ACC112 (cell line): ENCODE results near the gene HLA-C.
A peak's percentile ranks its signal among the peaks of the same experiment; 100 is the strongest.
"Not testable (repeated sequence)": the region's sequence is repeated elsewhere in the genome, so short reads cannot be mapped to it uniquely, and the experiment has no call there.

Experiments used
- H2AFZ ChIP-seq: fragments of 200-600 bp; sonication (generic); one replicate; pipeline ENCODE4 v1.6.0; 2017; ENCODE audit warnings: antibody characterized with exemption, low read length; ENCODE audit not compliant: unreplicated experiment
- H3K27ac ChIP-seq: fragments of 200-600 bp; sonication (generic); 2 replicates; pipeline ENCODE4 v1.5.1; 2014; ENCODE audit warnings: low read depth, mild to moderate bottlenecking, antibody characterized with exemption, low read length, moderate library complexity
- H3K27me3 ChIP-seq: fragments of 200-600 bp; sonication (generic); 2 replicates; pipeline ENCODE4 v1.6.1; 2014; ENCODE audit warnings: mild to moderate bottlenecking, antibody characterized with exemption, low read length, moderate library complexity, mixed read lengths; ENCODE audit not compliant: insufficient read depth
- H3K36me3 ChIP-seq: fragments of 200-600 bp; sonication (generic); 2 replicates; pipeline ENCODE4 v1.6.1; 2016; ENCODE audit warnings: mild to moderate bottlenecking, antibody characterized with exemption, low read length, moderate library complexity, mixed read lengths; ENCODE audit not compliant: insufficient read depth
- H3K4me1 ChIP-seq: fragments of 200-600 bp; sonication (generic); one replicate; pipeline ENCODE4 v1.6.1; 2016; ENCODE audit warnings: low read length, mixed read lengths; ENCODE audit not compliant: insufficient read depth, unreplicated experiment, control insufficient read depth
- H3K4me3 ChIP-seq: fragments of 200-600 bp; sonication (generic); 2 replicates; pipeline ENCODE4 v1.5.1; 2014; ENCODE audit warnings: mild to moderate bottlenecking, low read depth, low read length
- H3K79me2 ChIP-seq: fragments of 200-600 bp; sonication (generic); one replicate; pipeline ENCODE4 v1.6.0; 2016; ENCODE audit warnings: low read length; ENCODE audit not compliant: control insufficient read depth, unreplicated experiment, insufficient read depth

The HLA-C gene

GRCh38 chr6:31299947-31300346 is 28.1 kb upstream of the HLA-C start:
- H3K79me2 ChIP-seq, result no peaks in the 10 kb centered on the region
- H3K27me3 ChIP-seq, result peaks cover 88% of the 10 kb centered on the region
- H3K27ac ChIP-seq, result no peak overlapping the region
- no peaks in the 10 kb centered on the region for H3K4me1 ChIP-seq
- no peak overlapping the region for H2AFZ ChIP-seq
- no peak overlapping the region for H3K4me3 ChIP-seq
- no peaks in the 10 kb centered on the region for H3K36me3 ChIP-seq

DNA sequence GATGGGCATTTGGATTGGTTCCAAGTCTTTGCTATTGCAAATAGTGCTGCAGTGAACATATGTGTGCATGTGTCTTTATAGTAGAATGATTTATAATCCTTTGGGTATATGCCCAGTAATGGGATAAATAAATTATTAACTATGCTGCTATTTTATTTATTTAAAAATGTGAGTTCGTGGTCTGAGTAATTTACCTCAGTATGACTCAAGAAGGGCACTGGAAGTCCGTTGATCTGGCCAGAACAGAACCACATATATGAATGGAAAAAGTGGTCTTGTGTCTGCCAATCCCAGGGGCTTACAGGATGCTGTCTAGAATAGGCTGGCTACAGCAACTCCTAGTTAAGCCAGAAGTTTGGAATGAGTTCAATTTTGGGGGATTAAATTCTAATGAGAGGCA is 27.6 kb upstream of the HLA-C start:
- H3K27ac ChIP-seq, result no peak overlapping the region
- H2AFZ ChIP-seq, result no peak overlapping the region
- H3K79me2 ChIP-seq, result no peaks in the 10 kb centered on the region
- no peaks in the 10 kb centered on the region for H3K36me3 ChIP-seq
- peaks cover 88% of the 10 kb centered on the region for H3K27me3 ChIP-seq
- H3K4me3 ChIP-seq, result no peak overlapping the region
- no peaks in the 10 kb centered on the region for H3K4me1 ChIP-seq

- Histone ChIP-seq H3K36me3 (no peaks in the 10 kb centered on the region), H3K79me2 (no peaks in the 10 kb centered on the region), H3K27ac (no peak overlapping the region), H3K27me3 (peaks cover 95% of the 10 kb centered on the region), H3K4me1 (no peaks in the 10 kb centered on the region), H2AFZ (no peak overlapping the region), H3K4me3 (no peak overlapping the region)
Observed at GRCh38 chr6:31294056-31294455, 22.2 kb upstream of the HLA-C start.

GRCh38 chr6:31293343-31293742 is 21.5 kb upstream of the HLA-C start:
- Histone ChIP-seq H3K27me3 (peaks cover 98% of the 10 kb centered on the region), H3K36me3 (no peaks in the 10 kb centered on the region), H3K79me2 (no peaks in the 10 kb centered on the region), H3K4me3 (no peak overlapping the region), H3K27ac (no peak overlapping the region), H3K4me1 (no peaks in the 10 kb centered on the region), H2AFZ (no peak overlapping the region)

DNA sequence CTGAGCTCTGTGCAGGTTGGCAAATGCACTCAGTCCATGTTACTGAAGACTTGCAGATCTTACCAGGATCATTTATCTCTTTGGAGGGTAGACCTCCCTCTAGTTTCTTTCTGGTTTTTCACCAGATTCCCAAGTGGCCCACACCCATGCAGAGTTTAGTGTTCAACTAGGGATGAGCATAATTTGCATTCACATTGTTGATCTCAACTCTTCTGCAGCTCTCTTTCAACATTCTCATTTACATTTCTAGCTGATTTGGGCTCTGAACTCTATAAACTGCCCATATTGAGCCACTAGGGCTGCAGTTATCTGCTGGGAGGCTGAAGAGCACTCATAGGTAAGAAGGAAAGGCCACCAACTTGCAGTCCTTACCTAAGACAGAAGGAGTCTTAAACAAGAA is 17.9 kb upstream of the HLA-C start:
- H3K27me3 ChIP-seq, result peaks cover 87% of the 10 kb centered on the region
- H3K4me3 ChIP-seq, result no peak overlapping the region
- H3K36me3 ChIP-seq, result no peaks in the 10 kb centered on the region
- no peaks in the 10 kb centered on the region for H3K79me2 ChIP-seq
- H2AFZ ChIP-seq, result no peak overlapping the region
- no peak overlapping the region for H3K27ac ChIP-seq
- H3K4me1 ChIP-seq, result no peaks in the 10 kb centered on the region

- Histone ChIP-seq H2AFZ (no peak overlapping the region), H3K27ac (no peak overlapping the region), H3K4me1 (no peaks in the 10 kb centered on the region), H3K4me3 (no peak overlapping the region), H3K79me2 (no peaks in the 10 kb centered on the region), H3K36me3 (no peaks in the 10 kb centered on the region), H3K27me3 (peaks cover 85% of the 10 kb centered on the region)
Observed at GRCh38 chr6:31287619-31288018, 15.7 kb upstream of the HLA-C start.

GRCh38 chr6:31285982-31286381 is 14.1 kb upstream of the HLA-C start:
- H3K27ac ChIP-seq, result no peak overlapping the region
- no peaks in the 10 kb centered on the region for H3K79me2 ChIP-seq
- no peaks in the 10 kb centered on the region for H3K36me3 ChIP-seq
- no peak overlapping the region for H2AFZ ChIP-seq
- peaks cover 82% of the 10 kb centered on the region for H3K27me3 ChIP-seq
- H3K4me1 ChIP-seq, result no peaks in the 10 kb centered on the region
- H3K4me3 ChIP-seq, result no peak overlapping the region

- H3K4me1 ChIP-seq, result no peaks in the 10 kb centered on the region
- no peaks in the 10 kb centered on the region for H3K79me2 ChIP-seq
- no peak overlapping the region for H2AFZ ChIP-seq
- no peak overlapping the region for H3K4me3 ChIP-seq
- no peaks in the 10 kb centered on the region for H3K36me3 ChIP-seq
- H3K27ac ChIP-seq, result no peak overlapping the region
- peaks cover 77% of the 10 kb centered on the region for H3K27me3 ChIP-seq
Observed at GRCh38 chr6:31285486-31285885, 13.6 kb upstream of the HLA-C start.

GRCh38 chr6:31279647-31280046 is 7.8 kb upstream of the HLA-C start:
- not testable (repeated sequence) for H3K4me3 ChIP-seq, H3K27ac ChIP-seq, H3K79me2 ChIP-seq, H3K36me3 ChIP-seq, H3K4me1 ChIP-seq, H2AFZ ChIP-seq
- H3K27me3 ChIP-seq, result peaks cover 71% of the 10 kb centered on the region

- Histone ChIP-seq H2AFZ (peak overlapping the region; percentile 55), H3K4me3 (peak overlapping the region; percentile 85), H3K4me1 (peaks cover 14% of the 10 kb centered on the region), H3K27ac (peak overlapping the region; percentile 59; the same call in 1 of the 2 replicates), H3K27me3 (peaks cover 30% of the 10 kb centered on the region), H3K36me3 (no peaks in the 10 kb centered on the region; the same call in 1 of the 2 replicates), H3K79me2 (peaks cover 10% of the 10 kb centered on the region)
Observed at GRCh38 chr6:31272836-31273626, 1.1 kb upstream of the HLA-C start.

DNA sequence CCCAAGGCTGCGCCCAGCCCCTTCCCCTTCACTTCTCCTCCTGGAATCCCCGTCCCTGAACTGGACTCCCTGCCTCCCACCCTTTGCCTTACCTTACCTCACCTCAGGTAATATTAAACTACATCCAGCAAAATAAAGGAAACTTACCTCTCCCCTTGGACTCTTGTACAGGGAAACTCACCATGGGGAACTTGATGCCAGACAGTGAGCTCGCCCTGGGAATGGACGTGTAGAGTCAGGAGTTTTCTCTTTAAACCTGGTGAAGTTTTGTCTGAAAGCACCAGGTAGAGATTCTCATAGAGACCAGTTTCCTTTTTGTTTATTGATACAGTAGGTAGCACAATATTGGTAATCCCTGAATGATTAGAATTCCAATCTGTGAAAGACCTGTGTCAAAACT is 544 bp upstream of the HLA-C start:
- H3K36me3 ChIP-seq, result no peaks in the 10 kb centered on the region; the same call in 1 of the 2 replicates
- peak overlapping the region; percentile 85 for H3K4me3 ChIP-seq
- H2AFZ ChIP-seq, result peak overlapping the region; percentile 55
- H3K27ac ChIP-seq, result peak overlapping the region; percentile 59; the same call in 1 of the 2 replicates
- peaks cover 24% of the 10 kb centered on the region for H3K27me3 ChIP-seq
- peaks cover 14% of the 10 kb centered on the region for H3K4me1 ChIP-seq
- peaks cover 10% of the 10 kb centered on the region for H3K79me2 ChIP-seq
